HG03060 (cell line): ENCODE measurements around the gene GPC1.
"Not testable (repeated sequence)": the region's sequence is repeated elsewhere in the genome, so short reads cannot be mapped to it uniquely, and the experiment has no call there.

Experiments
- ATAC-seq: cut with Tn5 transposase; IDR thresholded peaks from one replicate; pipeline ENCODE4 v1.9.1; 2021; ENCODE audit warnings: low read depth, moderate number of reproducible peaks; ENCODE audit not compliant: unreplicated experiment

Gene GPC1

DNA sequence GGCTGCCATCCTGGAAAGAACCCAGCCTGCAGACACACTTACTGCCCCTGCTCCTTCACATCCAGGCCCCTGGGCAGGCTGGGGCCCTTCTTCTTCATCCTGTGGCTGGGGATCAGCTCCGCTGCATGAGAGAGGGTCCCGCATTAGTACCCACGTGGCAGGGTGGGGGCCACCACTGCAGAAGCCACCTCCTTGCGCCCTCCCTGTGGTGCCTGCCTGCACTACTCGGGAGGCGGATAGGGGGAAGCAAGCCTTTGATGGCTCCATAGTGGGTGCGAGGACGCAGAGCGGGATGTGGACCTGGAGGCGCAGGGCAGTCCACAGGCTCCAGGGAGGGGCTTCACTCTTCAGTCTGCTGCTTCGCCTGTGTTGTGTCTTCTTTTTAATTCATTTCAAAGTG is 46.7 kb downstream of the GPC1 start:
- no peak for ATAC-seq

DNA sequence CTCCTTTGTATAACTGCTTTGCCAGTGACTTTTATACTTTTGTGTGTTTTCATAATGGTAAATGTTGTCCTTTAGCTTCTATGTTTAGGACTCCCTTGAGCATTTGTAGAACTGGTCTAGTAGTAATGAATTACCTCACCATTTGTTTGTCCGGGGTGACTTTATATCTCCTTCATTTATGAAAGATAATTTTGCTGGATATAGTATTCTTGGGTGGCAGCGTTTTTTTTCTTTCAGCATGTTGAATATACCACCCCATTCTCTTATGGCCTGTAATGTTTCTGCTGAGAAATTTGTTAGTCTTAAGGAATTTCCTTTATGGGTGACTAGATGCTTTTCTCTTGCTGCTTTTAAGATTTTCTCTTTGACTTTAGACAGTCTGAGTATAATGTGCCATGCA is 56.0 kb downstream of the GPC1 start:
- ATAC-seq: no peak

GRCh38 chr2:240494194-240494793 is 58.8 kb downstream of the GPC1 start:
- no peak for ATAC-seq

GRCh38 chr2:240494942-240495341 is 59.5 kb downstream of the GPC1 start:
- ATAC-seq: not testable (repeated sequence)

GRCh38 chr2:240497082-240497481 is 61.6 kb downstream of the GPC1 start:
- ATAC-seq: not testable (repeated sequence)

- no peak for ATAC-seq
Measured at GRCh38 chr2:240498171-240498957, 62.9 kb downstream of the GPC1 start.

DNA sequence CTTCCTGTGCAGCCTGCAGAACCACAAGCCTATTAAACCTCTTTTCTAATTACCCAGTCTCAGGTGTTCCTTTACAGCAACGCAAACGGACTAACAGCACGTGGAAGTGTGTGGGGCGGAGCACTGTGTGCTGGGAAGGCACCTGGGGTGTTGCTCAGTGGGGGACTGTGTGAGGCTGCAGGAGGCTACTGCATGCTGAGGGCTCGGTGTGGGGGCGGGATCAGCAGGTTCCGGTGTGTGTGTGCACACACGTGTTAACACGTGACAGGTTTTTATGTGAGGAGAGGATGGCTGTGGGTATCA is 63.4 kb downstream of the GPC1 start:
- ATAC-seq: no peak

GRCh38 chr2:240499309-240500301 is 64.1 kb downstream of the GPC1 start:
- ATAC-seq: no peak

- no peak for ATAC-seq
Measured at GRCh38 chr2:240500561-240501423, 65.3 kb downstream of the GPC1 start.

DNA sequence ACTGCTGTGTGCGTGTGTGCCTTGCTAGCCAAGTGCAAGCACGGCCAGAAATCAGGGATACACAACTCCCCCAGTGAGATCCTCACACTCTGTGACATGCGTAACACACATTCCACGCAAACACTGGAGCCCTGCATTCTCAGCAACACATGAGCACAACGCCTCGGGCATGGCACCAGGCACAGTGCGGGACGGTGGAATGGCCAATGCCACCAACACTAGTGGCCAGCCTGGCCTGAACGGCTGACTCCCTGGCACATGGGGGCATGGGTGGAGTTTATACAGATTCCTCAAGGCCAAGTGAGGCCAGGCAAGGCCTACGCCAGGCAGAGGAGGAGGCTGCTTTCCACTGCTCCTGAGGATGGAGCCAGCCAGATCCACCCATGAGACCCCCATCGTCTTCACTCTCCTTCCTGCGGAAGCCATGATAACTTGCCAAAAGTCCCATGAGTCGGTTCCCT is 66.1 kb downstream of the GPC1 start:
- ATAC-seq: no peak

DNA sequence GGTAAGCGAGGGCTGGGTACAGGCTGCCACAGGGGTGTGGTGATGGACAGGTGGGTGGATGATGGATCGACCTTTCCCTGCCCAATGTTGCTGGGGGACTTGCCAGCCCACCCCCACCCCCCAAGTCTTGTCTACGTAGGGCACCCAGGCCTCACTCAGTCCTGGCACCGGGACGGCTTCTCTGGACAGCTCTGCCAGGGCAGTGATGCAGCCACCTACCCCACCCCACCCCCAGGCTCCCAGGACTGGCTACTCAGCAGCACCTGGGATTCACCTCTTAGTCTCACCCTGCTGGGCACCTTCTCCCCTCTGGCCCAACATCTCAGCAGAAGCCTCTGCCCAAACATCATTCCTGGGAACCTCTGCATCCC is 66.6 kb downstream of the GPC1 start:
- ATAC-seq: no peak

- no peak for ATAC-seq
Measured at GRCh38 chr2:240502430-240503121, 67.1 kb downstream of the GPC1 start.

- no peak for ATAC-seq
Measured at GRCh38 chr2:240503375-240503774, 67.9 kb downstream of the GPC1 start.

- no peak for ATAC-seq
Measured at GRCh38 chr2:240503848-240504247, 68.4 kb downstream of the GPC1 start.

- ATAC-seq: no peak
Measured at GRCh38 chr2:240505910-240506309, 70.4 kb downstream of the GPC1 start.

DNA sequence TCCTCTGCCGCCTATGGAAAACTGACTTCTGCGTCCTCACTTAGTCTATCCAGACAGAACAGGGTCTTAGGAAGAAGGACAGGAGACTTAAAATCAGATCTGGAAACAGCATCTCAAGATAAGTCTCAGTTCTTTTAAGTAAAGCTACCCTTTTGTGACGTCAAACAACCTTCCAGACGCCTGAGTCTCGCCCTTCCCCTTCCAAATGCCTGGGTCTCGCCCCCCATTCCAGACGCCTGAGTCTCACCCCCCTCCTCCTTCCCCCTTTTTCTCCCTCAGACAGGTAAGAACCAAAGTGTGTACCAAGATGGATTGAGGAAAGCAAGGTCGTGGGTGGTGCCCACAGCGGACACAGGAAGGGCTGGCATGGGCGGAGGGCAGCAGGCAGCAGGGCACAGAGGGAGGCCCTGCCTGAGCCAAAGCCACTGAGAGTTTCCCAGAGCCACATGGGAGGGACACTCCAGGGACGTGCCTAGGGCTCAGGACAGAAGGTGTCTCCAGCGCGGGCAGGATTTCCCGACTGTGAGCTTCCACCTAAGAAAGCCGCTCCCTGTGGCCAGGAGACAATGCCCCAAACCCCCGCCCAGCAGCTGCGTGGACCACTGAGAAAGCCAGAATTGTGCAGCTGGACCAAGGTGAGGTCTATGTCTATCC is 71.1 kb downstream of the GPC1 start:
- ATAC-seq: no peak

DNA sequence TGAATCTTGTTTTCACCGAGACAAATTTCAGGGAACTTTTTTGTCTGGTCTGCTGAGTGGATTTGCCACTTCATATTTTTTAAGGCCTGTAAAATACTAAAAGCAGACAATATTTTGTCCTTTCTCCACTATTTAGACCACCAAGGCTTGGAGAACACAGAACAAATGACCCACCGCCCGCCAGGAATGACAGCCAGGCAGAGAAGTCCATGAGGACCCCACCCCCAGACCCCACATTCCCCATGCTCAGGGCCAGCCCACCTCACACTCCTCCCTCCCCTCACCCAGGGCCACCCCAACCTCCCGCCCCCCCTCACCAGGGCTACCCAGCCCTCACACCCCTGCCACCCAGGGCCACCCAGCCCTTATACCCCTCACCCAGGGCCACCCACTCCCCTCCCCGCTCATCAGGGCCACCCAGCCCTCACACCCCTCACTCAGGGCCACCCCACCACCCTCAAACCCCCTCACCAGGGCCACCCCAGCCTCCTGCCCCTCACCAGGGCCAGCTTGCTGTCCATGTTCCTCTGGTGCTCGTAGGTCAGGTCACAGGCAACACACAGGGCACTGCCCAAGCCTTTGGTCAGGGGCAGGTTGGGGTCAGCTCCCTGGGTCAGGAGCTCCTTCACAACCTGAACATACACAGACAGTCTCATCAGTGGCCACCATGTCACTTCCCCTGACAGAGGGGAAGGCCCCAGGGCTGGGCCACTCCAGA is 71.8 kb downstream of the GPC1 start:
- no peak for ATAC-seq

- no peak for ATAC-seq
Measured at GRCh38 chr2:240507778-240508251, 72.4 kb downstream of the GPC1 start.
